OCI-LY3 (cell line): ENCODE results near the gene PTPRD.

Experiments used
- H2AFZ ChIP-seq: fragments of 200-600, 300-600 bp; shearing (Covaris generic); 2 replicates; pipeline ENCODE4 v1.6.0; 2014; ENCODE audit warnings: antibody characterized with exemption, low read depth, low read length
- H3K27ac ChIP-seq: fragments of 200-600, 300-600 bp; sonication (generic); 2 replicates; pipeline ENCODE4 v1.5.1; 2014; ENCODE audit warnings: mild to moderate bottlenecking, low read length, moderate library complexity, mixed read lengths
- H3K27me3 ChIP-seq: fragments of 200-600, 300-600 bp; sonication (generic); 2 replicates; pipeline ENCODE4 v1.6.1; 2014; ENCODE audit warnings: low read depth, low read length, mixed read lengths
- H3K36me3 ChIP-seq: fragments of 200-600, 300-600 bp; sonication (generic); replicated peaks from 2 replicates; pipeline ENCODE3; 2014; ENCODE audit warnings: low read depth, low read length, mixed read lengths
- H3K4me1 ChIP-seq: fragments of 300-600, 200-600 bp; sonication (generic); 2 replicates; pipeline ENCODE4 v1.6.1; 2014; ENCODE audit warnings: low read length, mixed read lengths
- H3K4me2 ChIP-seq: fragments of 200-600, 300-600 bp; sonication (generic); 2 replicates; pipeline ENCODE4 v1.6.1; 2014; ENCODE audit warnings: low read length, mixed read lengths
- H3K4me3 ChIP-seq: fragments of 300-600, 200-600 bp; sonication (generic); 2 replicates; pipeline ENCODE4 v1.5.1; 2014; ENCODE audit warnings: antibody characterized with exemption, mild to moderate bottlenecking, low read length, moderate library complexity
- H3K79me2 ChIP-seq: fragments of 300-600, 200-600 bp; shearing (Covaris generic); 2 replicates; pipeline ENCODE4 v1.6.1; 2014; ENCODE audit warnings: mild to moderate bottlenecking, low read length, mixed read lengths
- H3K9ac ChIP-seq: fragments of 300-600, 200-600 bp; shearing (Covaris generic); 2 replicates; pipeline ENCODE4 v1.6.0; 2014; ENCODE audit warnings: mild to moderate bottlenecking, low read length, moderate library complexity
- H3K9me3 ChIP-seq: fragments of 200-600, 300-600 bp; shearing (Covaris generic); 2 replicates; pipeline ENCODE4 v1.6.1; 2014; ENCODE audit warnings: low read length, mixed read lengths; ENCODE audit not compliant: insufficient read depth
- H4K20me1 ChIP-seq: fragments of 200-600, 300-600 bp; sonication (generic); 2 replicates; pipeline ENCODE4 v1.6.1; 2016; ENCODE audit warnings: low read length, mixed read lengths; ENCODE audit not compliant: insufficient read depth
- EZH2phosphoT487 ChIP-seq: fragments of 200-600 bp; shearing (Covaris generic); IDR thresholded peaks from 2 replicates; pipeline ENCODE4 v1.6.1; 2018; ENCODE audit warnings: antibody characterized with exemption, mixed run types, low read depth
- TF ChIP-seq, protein P1 (sequence below): fragments of 200-600, 300-600 bp; sonication (generic); IDR thresholded peaks from 2 replicates; pipeline ENCODE4 v1.5.1; 2014; ENCODE audit warnings: antibody characterized with exemption, low read length, low read depth

The PTPRD gene

GRCh38 chr9:10341057-10341456 is 271.7 kb downstream of the PTPRD start:
- no peaks in the 10 kb centered on the region for H3K27me3 ChIP-seq
- H3K36me3 ChIP-seq: no peaks in the 10 kb centered on the region
- no peak overlapping the region for H3K9ac ChIP-seq
- no peaks in the 10 kb centered on the region for H4K20me1 ChIP-seq
- H3K9me3 ChIP-seq: no peaks in the 10 kb centered on the region
- H3K4me1 ChIP-seq: no peaks in the 10 kb centered on the region
- no peaks in the 10 kb centered on the region for H3K79me2 ChIP-seq
- TF ChIP-seq, protein P1, sequence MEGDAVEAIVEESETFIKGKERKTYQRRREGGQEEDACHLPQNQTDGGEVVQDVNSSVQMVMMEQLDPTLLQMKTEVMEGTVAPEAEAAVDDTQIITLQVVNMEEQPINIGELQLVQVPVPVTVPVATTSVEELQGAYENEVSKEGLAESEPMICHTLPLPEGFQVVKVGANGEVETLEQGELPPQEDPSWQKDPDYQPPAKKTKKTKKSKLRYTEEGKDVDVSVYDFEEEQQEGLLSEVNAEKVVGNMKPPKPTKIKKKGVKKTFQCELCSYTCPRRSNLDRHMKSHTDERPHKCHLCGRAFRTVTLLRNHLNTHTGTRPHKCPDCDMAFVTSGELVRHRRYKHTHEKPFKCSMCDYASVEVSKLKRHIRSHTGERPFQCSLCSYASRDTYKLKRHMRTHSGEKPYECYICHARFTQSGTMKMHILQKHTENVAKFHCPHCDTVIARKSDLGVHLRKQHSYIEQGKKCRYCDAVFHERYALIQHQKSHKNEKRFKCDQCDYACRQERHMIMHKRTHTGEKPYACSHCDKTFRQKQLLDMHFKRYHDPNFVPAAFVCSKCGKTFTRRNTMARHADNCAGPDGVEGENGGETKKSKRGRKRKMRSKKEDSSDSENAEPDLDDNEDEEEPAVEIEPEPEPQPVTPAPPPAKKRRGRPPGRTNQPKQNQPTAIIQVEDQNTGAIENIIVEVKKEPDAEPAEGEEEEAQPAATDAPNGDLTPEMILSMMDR: no peak
- no peak for TF ChIP-seq EZH2phosphoT487
- no peak overlapping the region for H3K4me3 ChIP-seq
- no peak overlapping the region for H2AFZ ChIP-seq
- no peak overlapping the region for H3K27ac ChIP-seq
- no peak overlapping the region for H3K4me2 ChIP-seq

DNA sequence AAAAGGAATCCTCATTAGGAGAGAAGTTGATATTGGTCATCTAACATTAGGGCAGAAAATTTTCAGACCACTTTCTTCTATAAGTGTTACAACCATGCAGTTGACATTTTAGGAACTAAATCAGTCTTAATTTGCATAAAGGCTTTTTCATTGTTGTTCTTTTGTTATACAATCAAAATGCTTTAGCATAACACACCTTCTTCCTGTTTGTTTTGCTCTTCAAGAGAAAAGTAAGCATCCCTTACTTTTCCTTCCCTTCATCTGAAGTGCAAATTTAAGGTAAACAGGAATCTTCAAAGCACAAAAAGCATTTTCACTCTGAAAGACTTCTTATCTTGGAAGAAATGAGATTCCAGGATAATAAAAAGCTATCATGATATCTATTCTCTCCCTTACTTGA is 273.6 kb downstream of the PTPRD start:
- no peak overlapping the region for H3K9ac ChIP-seq
- TF ChIP-seq EZH2phosphoT487: no peak
- TF ChIP-seq, protein P1: no peak

DNA sequence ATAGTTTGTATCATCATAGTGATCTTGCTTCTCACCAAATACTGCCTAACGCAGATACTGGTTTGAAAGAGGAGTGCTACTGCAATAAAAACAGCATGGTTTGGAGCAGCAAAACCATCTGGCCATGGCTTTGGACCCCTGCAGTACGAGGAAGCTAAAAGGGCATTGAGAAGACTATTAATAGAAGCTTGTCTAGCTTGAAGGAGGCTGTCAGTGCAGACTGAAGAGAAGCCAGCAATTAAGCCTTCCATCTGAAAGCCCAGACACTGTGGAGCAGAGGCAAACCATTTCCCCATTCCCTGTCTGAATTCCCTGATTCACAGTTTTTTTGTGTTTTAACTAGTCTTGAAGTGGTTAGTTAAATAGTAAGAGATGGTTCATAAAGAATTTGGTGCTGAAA is 281.6 kb downstream of the PTPRD start:
- no peak overlapping the region for H3K27ac ChIP-seq
- no peaks in the 10 kb centered on the region for H3K27me3 ChIP-seq
- no peak overlapping the region for H3K4me2 ChIP-seq
- no peaks in the 10 kb centered on the region for H3K4me1 ChIP-seq
- TF ChIP-seq EZH2phosphoT487: no peak
- TF ChIP-seq, protein P1: no peak
- no peaks in the 10 kb centered on the region for H3K36me3 ChIP-seq
- H2AFZ ChIP-seq: no peak overlapping the region
- H3K4me3 ChIP-seq: no peak overlapping the region
- H3K79me2 ChIP-seq: no peaks in the 10 kb centered on the region
- no peaks in the 10 kb centered on the region for H4K20me1 ChIP-seq
- no peak overlapping the region for H3K9ac ChIP-seq
- no peaks in the 10 kb centered on the region for H3K9me3 ChIP-seq

More for the DNA sequence above, 273.6 kb downstream of the PTPRD start:
- H3K27me3 ChIP-seq: no peaks in the 10 kb centered on the region
- H3K9me3 ChIP-seq: no peaks in the 10 kb centered on the region
- no peak overlapping the region for H3K27ac ChIP-seq
- H3K4me2 ChIP-seq: no peak overlapping the region
- H2AFZ ChIP-seq: no peak overlapping the region
- no peak overlapping the region for H3K4me3 ChIP-seq
- H4K20me1 ChIP-seq: no peaks in the 10 kb centered on the region
- H3K36me3 ChIP-seq: no peaks in the 10 kb centered on the region
- H3K4me1 ChIP-seq: no peaks in the 10 kb centered on the region
- H3K79me2 ChIP-seq: no peaks in the 10 kb centered on the region

DNA sequence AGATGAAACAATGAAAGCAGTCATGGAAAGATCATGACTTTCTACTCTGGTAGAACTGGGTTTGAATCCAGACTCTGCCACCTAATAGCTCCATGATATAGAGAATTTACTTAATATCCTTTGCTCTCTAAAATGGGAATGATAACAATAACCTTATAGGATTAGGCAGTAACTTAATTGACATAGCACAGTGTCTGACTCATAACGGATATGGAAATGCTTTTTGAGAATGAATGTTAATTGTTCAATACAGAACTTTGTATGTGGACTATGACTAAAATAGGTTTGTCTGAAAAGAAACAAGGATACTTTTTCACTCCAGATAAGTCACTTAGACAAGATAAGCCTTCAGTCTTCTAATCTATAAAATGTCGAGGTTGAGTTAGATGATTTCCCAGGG is 330.7 kb downstream of the PTPRD start:
- H3K9me3 ChIP-seq: no peaks in the 10 kb centered on the region
- H2AFZ ChIP-seq: no peak overlapping the region
- no peaks in the 10 kb centered on the region for H3K27me3 ChIP-seq
- no peak overlapping the region for H3K4me2 ChIP-seq
- H3K79me2 ChIP-seq: no peaks in the 10 kb centered on the region
- H3K9ac ChIP-seq: no peak overlapping the region
- no peaks in the 10 kb centered on the region for H4K20me1 ChIP-seq
- H3K36me3 ChIP-seq: no peaks in the 10 kb centered on the region
- H3K27ac ChIP-seq: no peak overlapping the region
- H3K4me1 ChIP-seq: no peaks in the 10 kb centered on the region
- no peak overlapping the region for H3K4me3 ChIP-seq
- TF ChIP-seq, protein P1: no peak
- TF ChIP-seq EZH2phosphoT487: no peak
